ENCODE results near the gene MEPE.

The MEPE gene

GRCh38 chr4:87840149-87840548, 7.4 kb downstream of the MEPE start:
- peak in 1 of 58 donors; percentile 70 for DNase-seq

GRCh38 chr4:87843936-87844335, 11.2 kb downstream of the MEPE start:
- peak in 18 of 58 donors; percentile 4 to 80 (median 22) for DNase-seq

GRCh38 chr4:87844452-87844851, 11.7 kb downstream of the MEPE start:
- no peak for DNase-seq

GRCh38 chr4:87846226-87846625, 13.5 kb downstream of the MEPE start:
- DNase-seq: no peak

GRCh38 chr4:87848622-87849351, 16.0 kb downstream of the MEPE start:
- peak in 44 of 58 donors; percentile 3 to 76 (median 40) for DNase-seq

GRCh38 chr4:87849612-87850011, 16.8 kb downstream of the MEPE start:
- peak in 1 of 58 donors; percentile 11 for DNase-seq

GRCh38 chr4:87851332-87851731, 18.6 kb downstream of the MEPE start:
- peak in 2 of 58 donors; percentile 28 to 49 for DNase-seq

GRCh38 chr4:87851953-87852352, 19.2 kb downstream of the MEPE start:
- no peak for DNase-seq

GRCh38 chr4:87853108-87853507, 20.3 kb downstream of the MEPE start:
- DNase-seq: peak in 2 of 58 donors; percentile 63 to 64

- DNase-seq: no peak
Measured at GRCh38 chr4:87853891-87854290, 21.1 kb downstream of the MEPE start.

GRCh38 chr4:87855559-87855958, 22.8 kb downstream of the MEPE start:
- peak in 1 of 58 donors; percentile 5 for DNase-seq

GRCh38 chr4:87856816-87857215, 24.0 kb downstream of the MEPE start:
- DNase-seq: no peak

- no peak for DNase-seq
Measured at GRCh38 chr4:87857789-87858188, 25.0 kb downstream of the MEPE start.

- no peak for DNase-seq
Measured at GRCh38 chr4:87862236-87862635, 29.5 kb downstream of the MEPE start.

- DNase-seq: peak in 1 of 58 donors; percentile 6
Measured at GRCh38 chr4:87863486-87863885, 30.7 kb downstream of the MEPE start.

- DNase-seq: no peak
Measured at GRCh38 chr4:87864321-87864720, 31.6 kb downstream of the MEPE start.

GRCh38 chr4:87865288-87865687, 32.5 kb downstream of the MEPE start:
- DNase-seq: no peak

- DNase-seq: no peak
Measured at GRCh38 chr4:87865960-87866598, 33.3 kb downstream of the MEPE start.

GRCh38 chr4:87868522-87868921, 35.8 kb downstream of the MEPE start:
- no peak for DNase-seq

GRCh38 chr4:87872028-87872427, 39.3 kb downstream of the MEPE start:
- no peak for DNase-seq

- DNase-seq: no peak
Measured at GRCh38 chr4:87875191-87875590, 42.4 kb downstream of the MEPE start.

- no peak for DNase-seq
Measured at GRCh38 chr4:87880106-87880505, 47.3 kb downstream of the MEPE start.

- no peak for DNase-seq
Measured at GRCh38 chr4:87881115-87881514, 48.3 kb downstream of the MEPE start.
